ENCODE data around the gene ABI3BP.

- no peak for TF ChIP-seq CTCF (conservative IDR thresholded peaks at IDR 0.05; ENCODE audit: low read depth, low read length)
- no peak for TF ChIP-seq EZH2phosphoT487 (IDR thresholded peaks at IDR 0.05; ENCODE audit: borderline replicate concordance, low read length)
These were observed 136.4 kb downstream of the ABI3BP start for GRCh38 chr3:100856821-100857220.
